Measurements from ENCODE around the gene ZMIZ2.
"Not testable (repeated sequence)": the region's sequence is repeated elsewhere in the genome, so short reads cannot be mapped to it uniquely, and the experiment has no call there.

Gene ZMIZ2

DNA sequence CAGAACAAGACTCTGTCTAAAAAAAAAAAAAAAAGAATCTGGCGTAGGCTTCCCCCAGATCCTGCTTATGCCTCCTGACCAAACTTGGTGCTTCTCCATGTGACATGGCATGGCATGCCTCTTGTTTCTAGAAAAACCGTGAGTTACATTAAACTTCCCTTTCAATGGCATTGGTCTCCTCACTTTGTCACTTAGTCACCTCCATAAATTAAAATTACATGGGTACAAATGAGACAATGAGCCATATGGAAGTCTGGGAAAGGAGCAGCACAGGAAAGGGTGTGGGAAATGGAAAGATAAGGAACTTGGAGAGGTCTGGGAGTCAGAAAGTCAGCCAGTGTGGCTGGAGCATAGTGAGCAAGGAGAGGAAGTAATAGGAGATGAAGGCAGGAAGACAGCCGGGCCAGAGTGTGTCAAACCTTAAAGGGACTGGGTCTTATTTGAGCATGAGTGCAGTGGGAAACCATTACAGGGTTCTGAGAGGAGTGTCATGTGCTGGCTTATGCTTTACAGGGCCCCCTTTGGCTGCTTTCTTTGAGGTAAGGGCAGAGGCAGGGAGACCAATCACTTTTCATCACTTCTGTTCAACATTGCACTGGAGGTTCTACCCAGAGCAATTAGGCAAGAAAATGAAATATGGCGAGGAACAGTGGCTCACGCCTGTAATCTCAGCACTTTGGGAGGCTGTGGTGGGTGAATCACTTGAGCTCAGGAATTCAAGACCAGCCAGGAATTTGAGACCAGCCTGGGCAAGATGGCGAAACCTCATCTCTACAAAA, 21.3 kb upstream of the ZMIZ2 start:
- DNase-seq (ENCODE audit: low read depth in 3 of 3): no peak

DNA sequence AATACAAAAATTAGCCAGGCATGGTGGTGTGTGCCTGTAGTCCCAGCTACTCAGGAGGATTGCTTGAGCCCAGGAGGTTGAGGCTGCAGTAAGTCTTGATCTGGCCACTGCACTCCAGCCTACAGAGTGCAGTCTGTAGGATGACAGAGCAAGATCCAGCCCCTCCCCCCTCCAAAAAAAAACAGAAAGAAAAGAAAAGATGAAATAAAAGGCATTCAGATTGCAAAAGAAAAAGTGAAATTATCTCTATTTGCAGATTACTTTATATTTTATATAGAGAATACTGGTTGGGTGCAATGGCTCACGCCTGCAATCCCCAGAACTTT, 20.7 kb upstream of the ZMIZ2 start:
- no peak for DNase-seq (ENCODE audit: low read depth in 3 of 3)

DNA sequence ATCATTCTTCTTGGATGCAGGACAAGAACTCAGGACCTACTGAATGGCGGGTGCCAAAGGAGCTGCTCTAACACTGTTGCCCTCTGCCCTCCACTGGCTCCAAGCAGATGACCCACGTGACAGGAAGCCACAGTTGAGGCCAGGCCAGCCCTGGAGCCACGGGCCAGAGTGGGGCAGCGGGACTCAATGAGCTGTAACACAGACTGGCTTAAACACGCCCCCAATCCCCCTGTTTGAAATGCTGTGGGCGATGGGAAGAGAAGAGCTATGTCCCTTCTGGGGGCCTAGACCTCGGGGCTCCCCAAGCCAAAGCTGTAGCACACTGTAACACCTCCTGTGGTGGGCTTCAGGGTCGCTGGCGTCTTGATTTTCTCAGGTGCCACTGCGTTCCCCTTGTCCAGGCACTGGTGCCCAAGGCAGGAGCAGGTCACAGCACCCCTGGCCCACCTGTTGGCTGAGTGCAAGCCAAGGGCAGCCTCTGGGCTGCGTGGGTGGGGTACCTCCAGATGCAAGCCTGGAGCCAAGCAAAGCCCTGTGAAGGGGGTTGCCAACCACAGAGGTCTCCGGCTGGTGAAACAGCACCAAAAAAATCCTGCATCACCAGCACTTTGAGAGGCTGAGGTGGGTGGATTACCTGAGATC, 18.6 kb upstream of the ZMIZ2 start:
- DNase-seq (ENCODE audit: low read depth in 3 of 3): no peak

DNA sequence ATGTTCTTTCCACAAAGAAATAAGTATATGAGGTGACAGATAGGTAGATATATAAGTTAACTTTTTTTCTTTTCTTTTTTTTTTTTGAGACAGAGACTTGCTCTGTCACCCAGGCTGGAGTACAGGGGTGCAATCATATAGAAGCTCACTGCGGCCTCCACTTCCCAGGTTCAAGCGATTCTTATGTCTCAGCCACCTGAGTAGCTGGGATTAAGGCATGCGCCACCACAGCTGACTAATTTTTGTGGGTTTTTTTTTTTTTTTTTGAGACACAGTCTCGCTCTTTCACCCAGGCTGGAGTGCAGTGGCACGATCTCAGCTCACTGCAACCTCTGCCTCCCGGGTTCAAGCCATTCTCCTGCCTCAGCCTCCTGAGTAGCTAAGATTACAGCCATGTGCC, 15.7 kb upstream of the ZMIZ2 start:
- DNase-seq (ENCODE audit: low read depth in 3 of 3): not testable (repeated sequence)

DNA sequence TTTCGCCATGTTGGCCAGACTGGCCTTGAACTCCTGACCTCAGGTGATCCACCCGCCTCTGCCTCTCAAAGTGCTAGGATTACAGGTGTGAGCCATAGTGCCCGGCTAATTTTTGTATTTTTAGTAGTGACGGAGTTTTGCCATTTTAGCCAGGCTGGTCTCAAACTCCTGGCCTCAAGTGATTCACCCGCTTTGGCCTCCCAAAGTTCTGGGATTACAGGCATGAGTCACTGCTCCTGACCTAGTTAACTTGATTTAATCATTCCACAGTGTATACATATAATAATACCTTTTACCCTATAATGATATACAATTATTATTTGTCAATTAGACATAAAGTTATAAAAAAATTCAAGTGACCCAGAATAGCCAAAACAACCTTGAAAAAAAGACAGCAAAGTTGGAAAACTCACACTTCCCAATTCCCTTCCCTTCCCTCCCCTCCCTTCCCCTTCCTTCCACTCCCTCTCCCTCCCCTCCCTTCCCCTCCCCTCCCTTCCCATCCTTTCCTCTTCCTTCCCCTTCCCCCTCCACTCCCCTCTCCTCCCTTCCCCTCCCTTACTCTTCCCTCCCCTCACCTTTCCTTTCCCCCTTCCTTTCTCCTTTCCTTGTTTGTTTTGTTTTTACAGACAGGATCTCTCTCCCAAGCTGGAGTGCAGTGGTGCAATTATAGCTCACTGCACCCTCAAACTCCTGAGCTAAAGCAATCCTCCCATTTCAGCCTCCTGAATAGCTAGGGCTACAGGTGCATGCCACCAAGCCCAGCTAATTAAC, 14.8 kb upstream of the ZMIZ2 start:
- DNase-seq (ENCODE audit: low read depth in 3 of 3): no peak

DNA sequence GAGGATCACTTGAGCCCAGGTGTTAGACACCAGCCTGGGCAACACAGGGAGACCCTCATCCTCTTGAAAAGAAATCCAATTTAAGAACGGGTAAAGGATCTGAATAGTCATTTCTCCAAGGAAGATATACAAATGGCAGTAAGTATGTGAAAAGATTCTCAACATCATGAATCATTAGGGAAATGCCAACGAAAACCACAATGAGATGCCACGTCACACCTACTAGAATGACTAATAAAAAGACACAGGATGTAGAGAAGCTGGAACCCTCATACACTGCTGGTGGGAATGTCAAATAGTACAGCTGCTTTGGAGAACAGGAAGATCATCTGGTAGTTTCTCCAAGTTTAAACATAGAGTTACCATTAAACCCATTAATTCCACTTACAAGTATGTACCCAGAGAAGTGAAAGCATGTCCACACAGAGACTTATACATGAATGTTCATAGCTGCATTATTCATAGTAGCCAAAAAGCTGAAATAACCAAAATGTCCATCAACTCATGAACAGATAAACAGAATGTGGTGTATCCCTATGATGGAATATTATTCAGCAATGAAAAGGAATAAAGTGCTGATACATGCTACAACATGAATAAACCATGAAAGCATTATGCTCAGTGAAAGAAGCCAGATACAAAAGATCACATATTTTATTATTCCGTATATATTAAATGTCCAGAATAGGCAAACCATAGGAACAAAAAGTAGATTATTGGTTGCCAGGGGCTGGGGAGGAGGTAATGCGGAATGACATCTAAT, 13.1 kb upstream of the ZMIZ2 start:
- DNase-seq (ENCODE audit: low read depth in 3 of 3): peak in 1 of 3 experiments; percentile 45

DNA sequence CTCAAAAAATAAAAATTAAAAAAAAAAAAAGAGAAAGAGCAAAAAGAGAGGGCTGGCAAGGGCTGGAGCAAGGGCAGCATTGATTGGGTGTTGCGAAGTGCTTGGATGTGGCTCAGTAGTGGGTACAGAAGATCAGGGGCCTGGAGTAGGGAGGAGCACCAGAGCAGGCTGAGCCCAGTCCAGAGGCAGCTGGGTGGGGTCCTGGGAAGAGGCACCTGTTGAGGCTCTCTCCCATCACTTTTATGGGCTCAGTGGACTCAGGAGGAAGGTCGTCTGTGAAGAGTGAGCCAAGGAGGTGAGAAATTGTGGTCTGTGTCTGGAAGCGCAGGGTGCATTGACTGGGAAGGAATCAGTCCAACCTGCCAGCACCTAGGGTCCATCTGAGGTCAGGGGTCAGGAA, 11.8 kb upstream of the ZMIZ2 start:
- no peak for DNase-seq (ENCODE audit: low read depth in 3 of 3)

DNA sequence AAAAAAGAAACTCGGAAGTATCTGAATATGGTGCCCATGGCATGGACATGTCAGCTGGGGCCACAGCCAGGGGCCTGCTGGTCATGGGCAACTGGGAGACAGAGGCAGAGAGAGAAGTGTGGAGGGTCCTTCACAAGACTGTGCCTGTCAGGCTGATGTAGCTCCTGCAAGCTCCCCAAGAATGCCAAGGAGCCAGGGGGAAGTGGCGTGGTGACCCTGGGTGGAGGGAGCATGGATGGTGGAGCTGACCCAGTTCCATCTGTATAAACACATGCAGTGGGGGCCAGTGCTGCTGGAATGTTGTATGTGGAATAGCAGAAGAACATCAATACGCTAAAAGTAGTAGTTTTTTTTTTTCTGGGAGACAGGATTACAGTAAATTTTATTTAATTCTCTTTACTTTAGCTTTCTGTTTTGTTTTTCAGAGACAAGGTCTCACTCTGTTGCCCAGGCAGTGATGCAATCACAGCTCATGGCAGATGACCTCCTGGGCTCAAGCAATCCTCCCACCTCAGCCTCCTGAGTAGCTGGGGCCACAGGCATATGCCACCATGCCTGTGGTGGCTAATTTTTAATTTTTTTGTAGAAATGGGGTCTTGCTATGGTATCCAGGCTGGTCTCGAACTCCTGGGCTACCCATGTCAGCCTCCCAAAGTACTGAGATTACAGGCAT, 10.5 kb upstream of the ZMIZ2 start:
- DNase-seq (ENCODE audit: low read depth in 3 of 3): no peak

DNA sequence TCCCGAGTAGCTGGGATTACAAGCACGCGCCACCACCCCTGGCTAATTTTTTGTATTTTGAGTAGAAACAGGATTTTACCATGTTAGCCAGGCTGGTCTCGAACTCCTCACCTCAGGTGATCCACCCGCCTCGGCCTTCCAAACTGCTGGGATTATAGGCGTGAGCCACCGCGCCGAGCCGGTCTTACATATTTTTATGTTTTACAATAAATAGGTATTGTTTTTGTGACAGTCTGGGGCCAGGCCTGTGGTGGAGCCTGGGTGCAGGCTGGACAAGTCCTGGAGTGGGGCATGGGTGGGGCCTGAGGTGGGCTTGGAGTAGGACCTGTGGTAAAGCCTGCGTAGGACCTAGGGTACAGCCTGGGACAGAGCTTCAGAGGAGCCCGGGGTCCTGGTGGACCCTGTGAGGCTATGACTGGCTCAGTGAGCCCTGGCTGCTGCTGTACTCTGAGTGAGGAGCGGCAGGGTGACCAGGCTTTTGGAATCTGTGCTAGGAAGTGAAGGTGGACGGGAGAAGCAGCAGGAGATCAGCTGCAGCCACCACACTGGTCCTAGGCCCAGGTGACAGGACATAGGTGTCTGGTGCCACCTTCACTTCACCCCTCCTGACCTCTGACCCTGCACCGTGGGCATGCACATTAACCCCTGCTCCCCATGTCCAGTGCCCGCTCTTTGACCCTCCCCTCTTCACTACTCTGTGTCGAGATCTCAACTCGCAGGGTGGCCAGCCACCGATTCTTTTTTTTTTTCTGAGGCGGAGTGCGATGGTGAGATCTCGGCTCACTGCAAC, 9.6 kb upstream of the ZMIZ2 start:
- DNase-seq (ENCODE audit: low read depth in 3 of 3): no peak

DNA sequence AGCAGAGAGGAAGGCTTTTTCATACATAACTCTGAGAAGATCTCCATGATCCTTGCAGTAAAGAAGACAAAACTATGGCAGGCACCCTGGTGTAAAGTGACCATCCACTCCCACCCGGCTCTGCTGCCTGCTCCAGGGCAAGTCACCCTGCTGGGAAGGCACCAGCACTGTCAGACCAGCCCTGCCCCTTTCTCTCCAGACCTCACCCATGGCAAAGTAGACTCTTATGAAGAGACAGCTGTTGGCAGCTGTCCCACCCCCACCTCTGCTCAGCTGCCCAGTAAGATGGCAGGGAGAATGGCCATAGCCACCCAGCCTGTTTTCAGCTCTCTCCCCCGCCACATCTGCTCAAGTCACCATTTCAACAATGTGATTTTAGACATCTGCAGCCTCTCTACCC, 8.6 kb upstream of the ZMIZ2 start:
- DNase-seq (ENCODE audit: low read depth in 3 of 3): no peak

DNA sequence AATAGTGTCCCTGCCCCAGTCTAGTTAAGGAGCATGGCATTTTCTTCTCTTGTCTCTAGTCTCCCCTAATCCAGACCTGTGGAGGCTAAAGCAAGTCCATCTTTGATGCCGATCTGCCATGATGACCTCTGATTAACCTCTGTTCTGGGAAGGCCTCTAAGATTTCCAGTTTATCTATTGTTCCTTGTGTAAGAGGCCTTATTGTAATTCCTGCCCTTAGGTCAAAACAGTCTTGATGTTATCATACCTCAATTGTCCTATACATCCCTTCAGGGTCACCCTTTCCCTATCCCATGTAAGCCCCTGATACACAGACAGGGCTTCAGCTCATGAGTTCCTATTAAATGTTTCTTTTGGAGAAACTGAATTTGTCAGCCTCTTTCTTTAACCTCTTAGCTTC, 4.9 kb upstream of the ZMIZ2 start:
- no peak for DNase-seq (ENCODE audit: low read depth in 3 of 3)

DNA sequence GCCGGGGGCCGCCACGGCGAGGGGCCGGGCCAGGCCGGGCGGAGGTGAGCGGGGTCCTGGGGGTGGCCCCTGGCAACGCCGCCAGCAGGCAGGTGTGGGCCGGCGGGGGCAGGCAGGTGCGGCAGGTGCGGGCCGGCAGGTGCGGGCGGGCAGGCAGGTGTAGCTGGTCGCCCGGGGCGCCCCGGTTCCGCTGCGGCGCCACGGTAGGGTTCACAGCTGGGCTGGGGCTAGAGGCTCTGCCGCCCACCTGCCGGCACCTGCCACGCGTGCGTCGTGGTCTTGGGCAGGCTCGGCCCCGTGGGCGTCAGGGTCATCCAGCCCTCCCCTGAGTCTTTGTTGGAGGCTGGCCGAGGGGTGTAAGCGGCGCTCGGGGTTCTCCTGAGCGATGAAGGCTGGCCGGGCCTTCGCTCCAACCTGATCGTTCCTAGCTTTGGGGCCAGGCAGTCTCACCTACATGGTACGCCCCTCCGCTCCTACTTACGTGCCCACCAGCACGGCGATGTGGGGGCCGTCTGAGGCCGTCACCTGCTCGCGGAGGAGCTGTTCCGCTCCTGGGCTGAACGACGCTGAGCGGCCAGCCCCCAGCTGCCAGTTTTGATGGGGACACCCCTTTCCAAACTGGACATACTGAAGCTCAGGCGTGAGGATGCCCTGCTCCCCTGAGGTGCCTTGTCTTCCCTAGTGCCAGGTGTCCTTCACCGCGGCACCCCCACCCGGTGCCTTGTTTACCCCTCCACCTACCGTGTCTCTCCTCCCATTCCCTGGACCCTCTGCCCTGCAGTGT, 493 bp downstream of the ZMIZ2 start:
- no peak for DNase-seq (ENCODE audit: low read depth in 3 of 3)

DNA sequence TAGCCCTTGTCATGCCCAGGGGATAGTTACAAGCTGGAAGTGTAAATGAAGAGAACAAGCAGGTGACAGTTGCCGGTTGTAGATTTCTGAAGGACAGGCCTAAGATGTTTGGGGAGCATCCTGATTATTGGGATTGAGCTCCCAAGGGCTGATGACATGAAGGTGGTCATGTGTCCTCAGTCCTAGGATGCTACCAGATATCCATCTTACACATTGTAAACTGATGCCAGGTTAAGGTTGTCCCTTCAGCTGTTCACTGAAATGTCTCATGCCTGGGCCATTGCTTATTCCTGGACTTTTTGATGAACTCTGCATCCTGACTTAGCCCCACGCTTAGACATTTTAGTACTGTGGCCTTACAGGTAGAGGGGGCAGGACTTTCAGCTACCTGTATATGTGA, 1.3 kb downstream of the ZMIZ2 start:
- DNase-seq (ENCODE audit: low read depth in 3 of 3): no peak

DNA sequence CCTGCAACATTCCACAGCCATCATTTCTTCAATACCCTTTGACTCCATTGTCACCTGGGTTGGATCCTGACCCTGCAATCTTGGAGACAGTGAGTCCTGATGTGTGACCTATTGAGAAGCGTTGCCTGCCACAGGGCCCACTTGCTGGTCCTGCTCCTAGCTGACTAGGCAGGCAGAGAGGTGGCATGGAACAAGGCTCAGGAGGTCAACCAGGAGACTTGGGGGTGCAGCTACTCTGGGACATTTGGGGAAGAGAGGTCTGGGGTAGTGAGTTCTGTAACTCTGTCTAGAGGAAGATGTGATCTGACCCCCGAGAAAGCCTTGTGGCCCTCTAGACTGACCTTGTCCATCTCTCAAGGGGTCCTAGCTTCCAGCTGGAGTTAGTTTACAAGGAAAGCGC, 1.8 kb downstream of the ZMIZ2 start:
- no peak for DNase-seq (ENCODE audit: low read depth in 3 of 3)

DNA sequence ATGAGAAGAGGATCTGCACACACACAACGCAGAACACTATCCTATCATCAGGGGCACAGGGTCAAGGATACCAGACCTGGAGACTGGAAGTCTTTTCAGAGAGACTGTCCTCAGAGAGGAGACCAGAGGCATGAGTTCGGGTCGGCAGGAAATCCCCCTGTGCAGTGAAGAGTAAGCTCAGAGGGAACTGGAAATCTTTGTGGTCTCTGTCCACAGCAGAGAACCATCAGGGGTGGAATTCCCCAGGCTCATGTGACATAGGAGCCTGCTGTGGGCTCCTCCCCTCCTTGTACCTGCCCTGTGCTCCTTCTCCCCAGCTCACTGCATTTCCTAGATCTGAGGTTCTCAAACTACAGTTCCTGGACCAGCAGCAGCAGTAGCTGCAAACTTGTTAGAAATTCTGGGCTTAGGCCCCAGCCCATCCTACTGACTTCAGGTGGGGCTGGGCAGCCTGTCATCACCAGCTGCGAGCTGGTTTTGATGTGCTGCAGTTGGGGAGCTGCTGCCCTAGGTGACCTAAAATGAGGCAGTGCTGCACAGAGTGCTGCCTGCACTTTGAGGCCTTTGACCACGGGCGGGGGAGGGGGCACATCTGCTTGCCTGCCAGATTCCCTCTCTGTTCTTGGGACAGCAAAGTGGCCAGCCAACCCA, 2.4 kb downstream of the ZMIZ2 start:
- peak; percentile 20 to 57 (median 23) for DNase-seq (ENCODE audit: low read depth in 3 of 3)

DNA sequence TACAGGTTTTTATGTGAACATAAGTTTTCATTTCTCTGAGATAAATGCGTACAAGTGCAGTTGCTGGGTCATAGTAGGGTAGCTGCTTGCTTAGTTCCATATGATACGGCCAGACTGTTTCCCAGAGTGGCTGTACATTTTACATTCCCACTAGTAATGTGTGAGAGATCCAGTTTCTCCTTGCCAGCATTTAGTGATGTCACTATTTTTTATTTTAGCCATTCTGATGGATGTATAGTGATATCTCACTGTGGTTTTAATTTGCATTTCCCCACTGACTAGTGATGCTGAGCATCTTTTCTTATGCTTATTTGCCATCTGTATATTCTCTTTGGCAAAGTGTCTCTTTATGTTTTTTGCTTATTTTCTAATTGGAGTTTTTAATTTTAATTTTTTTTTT, 4.2 kb downstream of the ZMIZ2 start:
- DNase-seq (ENCODE audit: low read depth in 3 of 3): no peak

DNA sequence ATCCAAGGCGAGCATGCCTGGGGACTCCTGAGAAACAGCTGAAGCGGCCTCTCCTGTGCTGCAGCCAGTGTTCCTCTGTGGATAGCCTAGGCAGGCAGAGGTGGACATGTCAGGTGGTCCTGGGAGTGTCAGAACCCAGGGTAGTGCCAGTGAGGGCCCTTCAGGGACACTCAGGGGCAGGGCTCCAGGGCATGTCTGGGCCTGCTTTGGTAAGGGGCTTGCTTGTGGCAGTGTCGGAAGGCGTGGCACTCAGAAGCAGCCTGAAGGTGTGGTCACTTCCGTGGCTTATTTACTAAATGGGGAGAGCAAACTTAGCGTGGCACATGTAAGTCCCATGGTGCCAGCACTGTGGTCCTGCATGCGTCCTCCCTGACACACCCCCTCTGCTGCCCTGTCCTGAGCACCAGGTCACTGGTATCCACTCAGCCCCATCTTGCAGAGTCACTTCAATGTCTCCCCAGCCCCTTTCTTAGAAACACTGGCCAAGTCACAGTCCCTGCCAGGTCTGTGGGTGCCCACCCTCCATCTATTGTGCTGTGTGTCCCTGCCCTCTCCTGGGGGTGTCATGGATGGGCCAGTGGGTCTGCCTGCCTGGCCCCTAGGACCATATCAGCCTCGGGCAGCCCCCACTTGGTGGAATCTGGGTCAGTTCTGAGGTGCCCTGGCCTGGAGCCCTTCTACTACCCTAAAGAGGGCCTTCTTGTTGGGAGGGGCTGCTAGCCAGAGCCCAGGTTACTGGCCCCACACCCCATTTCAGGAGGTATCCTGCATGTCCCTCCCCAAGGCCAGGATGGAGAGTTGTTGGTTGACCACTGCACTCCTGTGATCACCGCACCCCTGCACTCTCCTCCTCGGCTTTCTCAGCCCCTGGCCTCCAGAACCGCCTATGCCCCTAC, 6.4 kb downstream of the ZMIZ2 start:
- DNase-seq (ENCODE audit: low read depth in 3 of 3): no peak
